Keratinocyte (primary cell): ENCODE data around the gene TRIM66.

Experiments used
- EZH2 ChIP-seq: IDR thresholded peaks from one replicate; pipeline ENCODE4 v1.6.1; 2012; ENCODE audit warnings: inconsistent platforms, mild to moderate bottlenecking, low read length, moderate library complexity
- TF ChIP-seq, protein P1 (sequence below), 3 experiments: IDR thresholded peaks in 1 of 3; conservative IDR thresholded peaks in 1 of 3; optimal IDR thresholded peaks in 1 of 3; 2 replicates in 2 of 3; 3 replicates in 1 of 3; pipeline versions ENCODE3 to v1.5.1; 2011; ENCODE audit warnings: low read length in 3 of 3, mild to moderate bottlenecking in 3 of 3, moderate library complexity in 2 of 3, control low read depth in 1 of 3, inconsistent platforms in 1 of 3; ENCODE audit not compliant: insufficient read depth in 2 of 3; ENCODE audit errors: extremely low read depth in 1 of 3

DNA sequence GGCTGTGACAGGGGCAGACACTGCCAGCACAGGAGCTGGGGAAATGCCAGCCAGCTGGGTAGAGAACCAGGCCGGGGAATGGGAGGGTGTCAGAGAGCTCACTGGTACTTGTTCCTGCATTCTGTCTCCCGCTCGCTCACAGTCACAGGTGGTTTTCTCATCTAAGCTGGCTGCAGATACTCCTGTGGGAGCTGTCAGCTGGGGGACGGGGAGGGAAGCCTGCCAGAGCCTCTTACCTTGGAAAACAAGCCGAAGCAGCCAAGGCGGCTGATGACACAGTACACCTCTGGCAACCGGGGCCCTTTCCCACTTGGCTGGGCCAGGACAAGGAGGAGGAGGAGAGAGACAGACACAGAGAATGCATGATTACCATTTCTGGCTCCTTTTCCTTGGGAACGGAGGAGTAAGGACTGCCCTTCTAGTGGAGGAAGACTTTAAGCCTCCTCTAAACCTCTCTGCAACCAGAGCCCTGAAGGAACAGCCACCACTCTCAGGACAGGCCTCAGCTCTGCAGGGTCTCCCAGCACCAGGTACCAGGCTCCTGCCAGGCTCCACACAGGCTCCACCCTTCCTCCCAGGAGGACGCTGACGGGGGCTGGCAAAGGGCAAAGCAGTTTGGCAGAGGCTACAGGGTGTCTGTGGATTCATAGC, 25.2 kb upstream of the TRIM66 start:
- TF ChIP-seq, protein P1, sequence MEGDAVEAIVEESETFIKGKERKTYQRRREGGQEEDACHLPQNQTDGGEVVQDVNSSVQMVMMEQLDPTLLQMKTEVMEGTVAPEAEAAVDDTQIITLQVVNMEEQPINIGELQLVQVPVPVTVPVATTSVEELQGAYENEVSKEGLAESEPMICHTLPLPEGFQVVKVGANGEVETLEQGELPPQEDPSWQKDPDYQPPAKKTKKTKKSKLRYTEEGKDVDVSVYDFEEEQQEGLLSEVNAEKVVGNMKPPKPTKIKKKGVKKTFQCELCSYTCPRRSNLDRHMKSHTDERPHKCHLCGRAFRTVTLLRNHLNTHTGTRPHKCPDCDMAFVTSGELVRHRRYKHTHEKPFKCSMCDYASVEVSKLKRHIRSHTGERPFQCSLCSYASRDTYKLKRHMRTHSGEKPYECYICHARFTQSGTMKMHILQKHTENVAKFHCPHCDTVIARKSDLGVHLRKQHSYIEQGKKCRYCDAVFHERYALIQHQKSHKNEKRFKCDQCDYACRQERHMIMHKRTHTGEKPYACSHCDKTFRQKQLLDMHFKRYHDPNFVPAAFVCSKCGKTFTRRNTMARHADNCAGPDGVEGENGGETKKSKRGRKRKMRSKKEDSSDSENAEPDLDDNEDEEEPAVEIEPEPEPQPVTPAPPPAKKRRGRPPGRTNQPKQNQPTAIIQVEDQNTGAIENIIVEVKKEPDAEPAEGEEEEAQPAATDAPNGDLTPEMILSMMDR (optimal IDR thresholded peaks at IDR 0.05 in 1 of 3, IDR thresholded peaks at IDR 0.05 in 1 of 3, conservative IDR thresholded peaks at IDR 0.05 in 1 of 3; ENCODE audit: extremely low read depth in 1 of 3, insufficient read depth in 2 of 3, low read length in 3 of 3): no peak
- TF ChIP-seq EZH2: no peak
